HG03108 (cell line): ENCODE data around the gene SDCCAG8.

Experiments used
- ATAC-seq: cut with Tn5 transposase; IDR thresholded peaks from one replicate; pipeline ENCODE4 v1.9.1; 2021; ENCODE audit warnings: moderate library complexity; ENCODE audit not compliant: unreplicated experiment

The SDCCAG8 gene

GRCh38 chr1:243475966-243476365, 220.1 kb downstream of the SDCCAG8 start:
- ATAC-seq = no peak

DNA sequence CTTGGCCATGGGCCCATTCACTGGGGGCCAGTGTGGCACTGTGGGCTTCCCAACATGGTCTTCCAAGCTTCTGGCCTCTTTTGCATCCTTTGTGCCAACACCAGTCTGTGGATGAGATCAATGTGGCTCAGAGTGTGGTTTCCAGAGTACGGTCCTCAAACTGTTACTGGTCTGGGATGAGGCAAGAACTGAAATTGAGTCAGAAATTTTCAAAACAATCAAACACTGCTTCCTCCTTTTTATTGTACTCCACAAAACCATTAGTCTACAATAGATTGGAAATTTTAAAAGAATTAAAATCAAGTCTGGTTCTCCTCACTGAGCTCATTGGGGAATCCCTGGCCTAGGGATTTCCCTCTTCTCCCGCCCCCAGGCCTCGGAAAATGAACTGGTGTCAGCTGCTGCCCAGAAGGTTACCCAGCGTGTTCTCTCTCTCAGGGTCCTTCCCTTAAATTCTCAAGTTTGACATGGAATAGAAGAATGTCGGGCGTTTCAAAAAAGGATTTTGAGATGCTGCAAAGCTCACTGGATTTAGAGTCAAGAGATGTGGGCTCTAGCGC, 222.0 kb downstream of the SDCCAG8 start:
- no peak for ATAC-seq

DNA sequence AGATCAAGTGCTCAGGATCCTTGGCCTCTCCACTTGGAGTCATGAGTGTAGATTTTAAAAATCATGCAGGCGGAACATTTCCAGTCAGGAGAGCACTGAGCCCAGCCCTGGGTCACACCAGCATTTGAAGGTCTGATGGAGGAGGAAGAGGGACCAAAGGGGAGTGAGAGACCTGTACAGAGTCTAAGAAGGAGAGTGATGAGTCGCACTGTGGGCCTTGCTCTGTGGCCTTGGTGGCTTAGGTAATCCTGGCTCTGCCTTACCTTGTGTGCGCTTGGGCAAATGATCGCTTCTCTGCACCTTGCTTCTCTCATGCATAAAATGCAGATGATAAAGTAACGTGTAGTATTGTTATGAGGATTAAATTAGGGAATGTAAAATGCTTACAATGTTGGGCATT, 225.3 kb downstream of the SDCCAG8 start:
- ATAC-seq = no peak

GRCh38 chr1:243482141-243483022, 226.5 kb downstream of the SDCCAG8 start:
- ATAC-seq = no peak

- no peak for ATAC-seq
Measured at GRCh38 chr1:243483071-243483771, 227.4 kb downstream of the SDCCAG8 start.

DNA sequence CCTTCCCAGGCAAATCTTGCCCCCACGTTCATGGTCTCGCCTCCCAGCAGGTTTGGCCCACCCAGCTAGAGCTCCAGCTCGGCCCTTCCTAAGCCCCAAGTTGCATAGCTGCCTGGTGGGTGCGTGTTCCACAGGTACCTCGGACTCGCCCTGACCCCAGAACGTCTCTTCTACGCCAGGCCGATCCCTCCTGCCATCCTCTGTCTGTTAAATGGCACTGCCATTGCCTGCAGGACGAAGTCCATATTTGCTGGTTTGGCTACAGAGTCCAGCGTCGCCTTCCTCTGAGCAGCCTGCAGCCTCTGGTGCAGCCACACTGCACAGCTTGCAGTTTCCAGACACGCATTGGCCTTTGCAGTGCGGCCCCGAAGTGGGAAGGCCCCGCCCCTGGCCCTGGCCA, 228.1 kb downstream of the SDCCAG8 start:
- ATAC-seq = no peak

- ATAC-seq = no peak
Measured at GRCh38 chr1:243487036-243487648, 231.3 kb downstream of the SDCCAG8 start.

- ATAC-seq = no peak
Measured at GRCh38 chr1:243487649-243488227, 231.9 kb downstream of the SDCCAG8 start.

DNA sequence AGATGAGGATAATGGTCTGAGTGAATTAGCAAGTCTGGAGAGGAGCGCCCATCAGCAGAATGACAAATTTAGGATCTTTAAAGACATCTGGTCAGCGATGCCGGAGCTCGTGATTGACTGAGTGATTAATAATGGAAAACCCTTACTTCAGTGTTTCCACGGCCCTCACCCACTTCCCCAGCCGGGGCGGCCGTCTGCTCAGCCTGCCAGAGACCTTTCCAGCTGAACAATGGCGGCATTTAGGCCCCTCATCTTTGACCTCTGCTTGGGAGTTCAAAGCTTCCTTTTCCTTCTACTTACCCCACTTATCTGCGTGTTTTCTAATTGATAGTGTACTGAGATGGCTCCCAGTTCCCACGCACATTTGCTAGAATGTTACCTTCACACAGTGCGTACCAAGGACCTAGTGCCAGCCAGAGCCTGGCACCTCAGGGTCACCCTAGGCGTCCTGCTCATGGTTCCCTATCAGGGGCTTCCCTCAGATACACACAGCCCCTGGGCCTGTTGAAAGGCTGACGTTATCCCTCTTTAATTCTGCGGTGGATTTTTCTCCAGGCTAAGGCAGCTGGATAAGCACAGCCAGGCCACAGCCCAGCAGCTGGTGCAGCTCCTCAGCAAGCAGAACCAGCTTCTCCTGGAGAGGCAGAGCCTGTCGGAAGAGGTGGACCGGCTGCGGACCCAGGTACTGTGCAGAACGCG, 232.8 kb downstream of the SDCCAG8 start:
- no peak for ATAC-seq

GRCh38 chr1:243489158-243489527, 233.3 kb downstream of the SDCCAG8 start:
- no peak for ATAC-seq

GRCh38 chr1:243489681-243490546, 234.1 kb downstream of the SDCCAG8 start:
- no peak for ATAC-seq

GRCh38 chr1:243490748-243491686, 235.2 kb downstream of the SDCCAG8 start:
- no peak for ATAC-seq

GRCh38 chr1:243493156-243494129, 237.6 kb downstream of the SDCCAG8 start:
- ATAC-seq = no peak

DNA sequence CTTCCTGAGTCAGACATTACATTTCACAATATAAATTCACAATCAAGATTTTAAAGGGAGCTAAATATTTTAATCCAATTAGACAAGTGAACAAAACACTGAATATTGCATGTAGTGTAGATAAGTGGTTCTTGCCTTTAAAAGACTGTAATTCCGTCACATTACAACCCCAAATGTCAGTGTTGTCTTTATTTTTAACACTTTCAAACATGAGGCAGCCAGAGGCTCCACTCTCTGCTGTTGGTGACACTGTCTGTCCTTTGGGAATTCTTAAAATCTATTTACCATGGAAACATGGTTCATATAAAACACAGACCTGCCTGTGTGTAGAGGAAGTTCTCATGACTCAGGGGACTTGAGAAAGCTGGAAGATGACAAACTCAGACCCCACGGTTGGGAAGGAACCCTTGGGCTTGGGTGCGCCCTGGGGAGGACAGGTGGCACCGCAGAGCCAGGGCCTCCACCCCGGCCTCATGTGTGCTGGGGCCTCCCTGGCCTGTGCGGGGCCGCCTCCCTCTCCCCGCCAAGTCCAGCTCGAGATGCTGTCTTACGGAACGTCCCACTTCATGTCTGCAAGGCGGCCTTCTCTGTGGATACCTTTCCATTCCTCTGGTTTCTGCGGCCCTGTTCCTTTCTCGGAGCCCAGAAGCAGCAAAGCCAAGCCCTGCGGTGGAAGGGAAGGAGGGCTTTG, 239.0 kb downstream of the SDCCAG8 start:
- no peak for ATAC-seq

GRCh38 chr1:243495442-243496186, 239.8 kb downstream of the SDCCAG8 start:
- ATAC-seq = no peak

- no peak for ATAC-seq
Measured at GRCh38 chr1:243496187-243496646, 240.4 kb downstream of the SDCCAG8 start.
